A673 (cell line): Measurements from ENCODE around the gene PPP1CB.

ENCODE experiments used
- EZH2 ChIP-seq: fragments of 200-600 bp; sonication (generic); IDR thresholded peaks from 2 replicates; pipeline ENCODE4 v1.6.1; 2017; ENCODE audit warnings: borderline replicate concordance, low read depth, mild to moderate bottlenecking, mixed read lengths, antibody characterized with exemption, low read length; ENCODE audit not compliant: poor library complexity, severe bottlenecking
- TF ChIP-seq, protein P1 (sequence below): fragments of 300-800, 200-600 bp; sonication (generic); conservative IDR thresholded peaks from 2 replicates; pipeline ENCODE4 v1.5.1; 2017; ENCODE audit warnings: low read depth, mild to moderate bottlenecking, antibody characterized with exemption, low read length, moderate library complexity, mixed read lengths

DNA sequence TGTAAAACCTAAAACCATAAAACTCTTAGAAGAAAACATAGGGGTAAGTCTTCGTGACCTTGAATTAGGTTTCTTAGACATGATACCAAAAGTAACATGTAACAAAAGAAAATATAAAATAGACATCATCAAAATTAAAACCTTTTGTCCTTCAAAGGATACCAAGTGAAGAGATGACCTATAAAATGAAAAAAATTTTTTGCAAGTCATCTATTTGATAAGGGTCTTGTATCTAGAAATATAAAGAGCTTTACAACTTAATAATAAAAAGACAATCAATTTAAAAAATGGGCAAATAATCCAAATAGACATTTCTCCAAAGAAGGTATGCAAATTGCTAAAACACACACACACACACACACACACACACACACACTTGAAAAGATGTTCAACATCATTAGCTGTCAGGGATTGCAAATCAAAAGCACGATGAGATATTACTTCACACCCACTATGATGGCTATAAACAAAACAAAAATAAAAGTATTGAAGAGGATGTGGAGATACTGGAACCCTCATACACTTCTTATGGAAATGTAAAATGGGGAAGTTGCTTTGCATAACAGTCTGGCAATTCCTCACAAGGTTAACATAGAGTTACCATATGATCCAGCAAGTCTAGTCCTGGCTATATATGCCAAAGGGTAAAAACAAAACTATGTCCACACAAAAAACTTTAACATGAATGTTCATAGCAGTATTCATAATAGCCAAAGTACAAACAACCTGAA lies 82.3 kb downstream of the PPP1CB start:
- TF ChIP-seq, protein P1, sequence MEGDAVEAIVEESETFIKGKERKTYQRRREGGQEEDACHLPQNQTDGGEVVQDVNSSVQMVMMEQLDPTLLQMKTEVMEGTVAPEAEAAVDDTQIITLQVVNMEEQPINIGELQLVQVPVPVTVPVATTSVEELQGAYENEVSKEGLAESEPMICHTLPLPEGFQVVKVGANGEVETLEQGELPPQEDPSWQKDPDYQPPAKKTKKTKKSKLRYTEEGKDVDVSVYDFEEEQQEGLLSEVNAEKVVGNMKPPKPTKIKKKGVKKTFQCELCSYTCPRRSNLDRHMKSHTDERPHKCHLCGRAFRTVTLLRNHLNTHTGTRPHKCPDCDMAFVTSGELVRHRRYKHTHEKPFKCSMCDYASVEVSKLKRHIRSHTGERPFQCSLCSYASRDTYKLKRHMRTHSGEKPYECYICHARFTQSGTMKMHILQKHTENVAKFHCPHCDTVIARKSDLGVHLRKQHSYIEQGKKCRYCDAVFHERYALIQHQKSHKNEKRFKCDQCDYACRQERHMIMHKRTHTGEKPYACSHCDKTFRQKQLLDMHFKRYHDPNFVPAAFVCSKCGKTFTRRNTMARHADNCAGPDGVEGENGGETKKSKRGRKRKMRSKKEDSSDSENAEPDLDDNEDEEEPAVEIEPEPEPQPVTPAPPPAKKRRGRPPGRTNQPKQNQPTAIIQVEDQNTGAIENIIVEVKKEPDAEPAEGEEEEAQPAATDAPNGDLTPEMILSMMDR: no peak
- TF ChIP-seq EZH2: no peak
